MCF 10A (cell line): ENCODE results near the gene HPN. TPM values are rescaled to one million over a fixed set of nuclear protein-coding genes. Genes with fewer than 3 reads are reported as not detected.

Experiments used
- BruUV-seq: library from RNA; stranded (reverse); fragments of 400-500 nt; replicated peaks from 2 replicates; lab custom pipeline; 2021; lab: Mats Ljungman, UMichigan
- CTCF ChIA-PET: fragments of 300-600 bp; sonication (Branson Sonifier 250); formaldehyde crosslinking; extraction: SDS; loops from one replicate; lab custom pipeline; 2021; ENCODE audit warnings: antibody characterized with exemption, inconsistent platforms; lab: Yijun Ruan, JAX
- POLR2A ChIA-PET: fragments of 300-600, 350-650 bp; sonication (Branson Sonifier 250); formaldehyde crosslinking; extraction: SDS; loops from one replicate; lab custom pipeline; 2020; ENCODE audit warnings: antibody characterized with exemption, inconsistent platforms; lab: Yijun Ruan, JAX
- DNase-seq: peaks from one replicate; pipeline ENCODE4 v3.0.0-alpha.2; 2018; ENCODE audit not compliant: unreplicated experiment
- H3K27ac Mint-ChIP-seq: one replicate; pipeline ENCODE4 v1.8.0; 2022; ENCODE audit warnings: mild to moderate bottlenecking, low read depth, mixed read lengths; ENCODE audit not compliant: unreplicated experiment
- H3K27me3 Mint-ChIP-seq: one replicate; pipeline ENCODE4 v1.8.0; 2022; ENCODE audit warnings: mixed read lengths; ENCODE audit not compliant: insufficient read depth, unreplicated experiment
- H3K36me3 Mint-ChIP-seq: one replicate; pipeline ENCODE4 v1.8.0; 2022; ENCODE audit warnings: mild to moderate bottlenecking, moderate library complexity, mixed read lengths; ENCODE audit not compliant: insufficient read depth, unreplicated experiment
- H3K4me1 Mint-ChIP-seq: one replicate; pipeline ENCODE4 v1.8.0; 2022; ENCODE audit warnings: mixed read lengths; ENCODE audit not compliant: insufficient read depth, unreplicated experiment
- H3K4me3 Mint-ChIP-seq: one replicate; pipeline ENCODE4 v1.8.0; 2022; ENCODE audit warnings: mild to moderate bottlenecking, moderate library complexity, mixed read lengths; ENCODE audit not compliant: unreplicated experiment
- H3K9me3 Mint-ChIP-seq: one replicate; pipeline ENCODE4 v1.8.0; 2022; ENCODE audit warnings: mixed read lengths; ENCODE audit not compliant: unreplicated experiment
- intact Hi-C: fragments of 100-400 bp; cut with micrococcal nuclease; formaldehyde crosslinking; loops from 2 replicates; pipeline ENCODE4 v1.14.1; 2022
- total RNA-seq: library from RNA; stranded (reverse); gene quantifications from 2 replicates; pipeline ENCODE4 v1.2.3, GENCODE V29; 2022
- TF ChIP-seq, protein P1 (sequence below): fragments of 200-600 bp; IDR thresholded peaks from one replicate; pipeline ENCODE4 v1.8.0; 2022; ENCODE audit warnings: antibody characterized with exemption, mild to moderate bottlenecking; ENCODE audit not compliant: unreplicated experiment

HPN gene
- total RNA-seq, 1 experiment from 2014 or later = not detected

DNA sequence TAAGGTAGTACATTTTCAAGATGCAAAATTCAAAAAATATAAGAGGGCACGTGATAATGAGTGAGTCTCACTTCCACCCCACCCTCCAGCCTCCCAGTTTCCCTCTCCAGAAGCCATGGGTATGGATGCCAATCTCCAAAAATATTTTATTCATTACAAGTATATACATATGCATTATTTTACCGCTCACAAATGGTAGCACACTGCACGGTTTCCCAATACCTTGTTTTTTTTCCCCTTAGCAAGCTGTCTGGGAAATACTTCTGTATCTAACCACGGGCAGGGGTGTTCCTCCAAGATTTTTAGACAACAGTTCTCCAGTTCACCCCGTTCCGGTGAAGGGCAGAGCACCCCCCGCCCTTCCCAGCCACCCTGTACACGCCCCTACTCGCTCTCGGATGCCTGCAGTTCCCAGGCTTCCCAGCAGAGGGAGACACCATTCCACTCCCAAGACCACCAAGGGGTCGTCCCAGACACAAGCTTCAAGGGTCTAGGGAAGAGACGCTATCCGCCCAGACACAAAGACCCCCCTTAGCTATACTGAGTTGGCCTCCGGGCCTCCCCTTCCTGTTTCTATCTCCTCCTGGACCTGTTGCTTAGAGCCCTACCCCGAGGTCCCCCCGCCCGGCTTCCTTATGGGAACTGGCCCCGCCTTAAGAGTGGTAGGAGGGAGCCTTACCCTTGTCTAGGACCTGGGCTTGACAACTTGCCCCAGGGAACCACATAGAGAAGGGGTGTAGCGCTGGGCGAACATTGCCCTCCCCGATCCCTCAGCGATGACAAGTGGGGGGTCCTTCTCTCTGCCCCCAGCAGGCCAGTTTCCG is 73.0 kb downstream of the HPN start:
- POLR2A ChIA-PET = interaction anchor here (0.7 to 4.1 kb wide), 6 partner anchors 11 to 47 kb away, joined by 3 to 70 read pairs (median 6); partner anchors contain the start of gene LGI4
- H3K9me3 Mint-ChIP-seq = no peaks in the 10 kb centered on the region
- DNase-seq = peak; percentile 68
- H3K36me3 Mint-ChIP-seq = no peaks in the 10 kb centered on the region
- H3K4me3 Mint-ChIP-seq = peak overlapping the region; percentile 53
- TF ChIP-seq, protein P1, sequence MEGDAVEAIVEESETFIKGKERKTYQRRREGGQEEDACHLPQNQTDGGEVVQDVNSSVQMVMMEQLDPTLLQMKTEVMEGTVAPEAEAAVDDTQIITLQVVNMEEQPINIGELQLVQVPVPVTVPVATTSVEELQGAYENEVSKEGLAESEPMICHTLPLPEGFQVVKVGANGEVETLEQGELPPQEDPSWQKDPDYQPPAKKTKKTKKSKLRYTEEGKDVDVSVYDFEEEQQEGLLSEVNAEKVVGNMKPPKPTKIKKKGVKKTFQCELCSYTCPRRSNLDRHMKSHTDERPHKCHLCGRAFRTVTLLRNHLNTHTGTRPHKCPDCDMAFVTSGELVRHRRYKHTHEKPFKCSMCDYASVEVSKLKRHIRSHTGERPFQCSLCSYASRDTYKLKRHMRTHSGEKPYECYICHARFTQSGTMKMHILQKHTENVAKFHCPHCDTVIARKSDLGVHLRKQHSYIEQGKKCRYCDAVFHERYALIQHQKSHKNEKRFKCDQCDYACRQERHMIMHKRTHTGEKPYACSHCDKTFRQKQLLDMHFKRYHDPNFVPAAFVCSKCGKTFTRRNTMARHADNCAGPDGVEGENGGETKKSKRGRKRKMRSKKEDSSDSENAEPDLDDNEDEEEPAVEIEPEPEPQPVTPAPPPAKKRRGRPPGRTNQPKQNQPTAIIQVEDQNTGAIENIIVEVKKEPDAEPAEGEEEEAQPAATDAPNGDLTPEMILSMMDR = peak; percentile 98
- H3K27ac Mint-ChIP-seq = peak overlapping the region; percentile 73
- no TSS peak for BruUV-seq
- CTCF ChIA-PET = interaction anchor here (0.5 to 6.5 kb wide), 27 partner anchors 10 to 1741 kb away, joined by 3 to 91 read pairs (median 4); partner anchors contain the start of genes CEBPG, FXYD7 and LGI4
- H3K27me3 Mint-ChIP-seq = no peaks in the 10 kb centered on the region
- peaks cover 50% of the 10 kb centered on the region for H3K4me1 Mint-ChIP-seq
- intact Hi-C loops = loop anchor here (1.0 kb wide), 1 partner anchor 21 kb away; the partner anchor contains the start of gene LGI4

DNA sequence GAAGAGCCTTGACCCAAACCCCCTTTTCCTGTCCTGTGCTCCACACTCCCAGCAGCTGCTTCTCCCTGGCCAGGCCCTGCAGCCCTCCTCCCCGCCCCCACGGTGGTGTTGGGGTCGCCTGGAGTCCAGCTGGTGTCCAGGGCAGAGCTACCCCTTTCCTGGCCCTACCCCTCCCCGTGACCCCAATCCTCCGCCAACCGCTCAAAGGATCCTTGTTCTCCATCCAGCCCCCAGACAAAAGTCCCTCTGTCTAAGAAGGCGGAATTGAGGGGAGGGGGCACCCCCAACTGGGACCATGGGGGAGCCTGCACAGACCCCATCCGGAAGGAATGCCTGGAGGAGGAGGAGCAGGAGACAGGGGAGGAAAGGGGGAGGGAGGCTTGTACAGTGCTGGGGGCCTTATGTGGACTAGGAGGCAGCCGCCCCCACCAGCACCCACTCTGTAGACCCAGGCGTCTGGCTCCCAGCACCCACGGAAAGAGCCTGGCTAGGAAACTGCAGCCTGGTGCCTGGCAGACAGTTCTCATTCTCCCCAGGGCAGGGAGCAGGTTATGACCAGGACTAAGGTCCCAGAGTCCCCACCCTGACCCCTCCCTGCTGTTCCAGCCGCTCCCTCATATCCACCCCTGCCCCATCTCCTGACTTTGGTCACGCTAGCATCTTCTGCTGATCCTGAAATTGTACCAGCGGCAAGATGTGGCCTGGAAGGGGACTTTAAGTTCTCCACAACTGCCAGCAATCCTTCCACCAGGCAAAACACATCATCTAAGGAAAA is 73.8 kb downstream of the HPN start, which contains the start of gene FXYD3:
Gene FXYD3 (plus strand): TSS at position 647 of the 775 bp plus-strand sequence. CDS start 3,554 bp downstream, outside the sequence.
- no TSS peak for BruUV-seq
- intact Hi-C loops = no loop called here
- H3K27me3 Mint-ChIP-seq = no peaks in the 10 kb centered on the region
- TF ChIP-seq, protein P1 = no peak
- peak within 1 kb of the TSS; percentile 73 for H3K27ac Mint-ChIP-seq
- peak within 1 kb of the TSS; percentile 57 for H3K4me3 Mint-ChIP-seq
- ChIA-PET POLR2A (interaction anchor here (0.5 to 4.1 kb wide), 14 partner anchors 8 to 423 kb away, joined by 3 to 70 read pairs (median 5); partner anchors contain the start of gene LGI4), CTCF (interaction anchor here (0.6 to 6.5 kb wide), 28 partner anchors 9 to 392 kb away, joined by 3 to 91 read pairs (median 4); partner anchors contain the start of genes FXYD7 and LGI4)
- no peaks in the 10 kb centered on the region for H3K9me3 Mint-ChIP-seq
- peaks cover 7% of the 10 kb centered on the region for H3K36me3 Mint-ChIP-seq
- H3K4me1 Mint-ChIP-seq = peaks cover 46% of the 10 kb centered on the region
- DNase-seq = peak; percentile 42

Other genes with a start within 250 kb of the HPN start
- gene ZNF30, start 114.8 kb upstream of the HPN start, total RNA-seq = 2.3 and 4.0 TPM in 2 replicates
- gene ZNF792, start 77.5 kb upstream of the HPN start, total RNA-seq = 0.40 and 1.0 TPM in 2 replicates
- gene GRAMD1A, start 41.4 kb upstream of the HPN start, total RNA-seq = 46.7 and 48.1 TPM in 2 replicates
- gene SCN1B, start 11.3 kb upstream of the HPN start, total RNA-seq = 0.19 and 0.27 TPM in 2 replicates
- 4.3 and 6.9 TPM in 2 replicates for gene FXYD3, start 74.1 kb downstream of the HPN start, total RNA-seq
- 0.91 TPM in 1 of 2 replicates, not detected in the other for gene LGI4, start 93.3 kb downstream of the HPN start, total RNA-seq
- not detected in 2 replicates for gene FXYD1, start 97.1 kb downstream of the HPN start, total RNA-seq
- gene FXYD7, start 101.5 kb downstream of the HPN start, total RNA-seq = not detected in 2 replicates
- 150 and 159 TPM in 2 replicates for gene FXYD5, start 113.0 kb downstream of the HPN start, total RNA-seq
- not detected in 2 replicates for gene FAM187B, start 187.0 kb downstream of the HPN start, total RNA-seq
- gene LSR, start 207.3 kb downstream of the HPN start, total RNA-seq = 60.6 and 64.1 TPM in 2 replicates
- gene USF2, start 227.2 kb downstream of the HPN start, total RNA-seq = 81.6 and 95.7 TPM in 2 replicates
- gene HAMP, start 240.8 kb downstream of the HPN start, total RNA-seq = not detected in 2 replicates